ENCODE data around the gene IL11.

The IL11 gene

GRCh38 chr19:55391191-55391670 lies 21.0 kb upstream of the IL11 start:
- TF ChIP-seq SIN3A (IDR thresholded peaks at IDR 0.05; ENCODE audit: borderline replicate concordance, insufficient read depth, low read length) (no peak), REST (IDR thresholded peaks at IDR 0.05; ENCODE audit: insufficient read depth in 1 of 2, low read depth in 2 of 2, low read length in 2 of 2) (no peak), FOXP2 (optimal IDR thresholded peaks at IDR 0.05; ENCODE audit: borderline replicate concordance, extremely low read depth, extremely low read length, insufficient read depth) (no peak), POLR2AphosphoS5 (IDR thresholded peaks at IDR 0.05; ENCODE audit: low read depth, low read length) (peak; percentile 69), TAF1 (IDR thresholded peaks at IDR 0.05; ENCODE audit: borderline replicate concordance, insufficient read depth, low read length) (no peak)

GRCh38 chr19:55390461-55390880 lies 20.2 kb upstream of the IL11 start:
- TF ChIP-seq TAF1 (IDR thresholded peaks at IDR 0.05; ENCODE audit: borderline replicate concordance, insufficient read depth, low read length) = no peak
- TF ChIP-seq REST (IDR thresholded peaks at IDR 0.05; ENCODE audit: insufficient read depth in 1 of 2, low read depth in 2 of 2, low read length in 2 of 2) = no peak

GRCh38 chr19:55389386-55390317 lies 19.4 kb upstream of the IL11 start:
- TF ChIP-seq SIN3A (IDR thresholded peaks at IDR 0.05; ENCODE audit: borderline replicate concordance, insufficient read depth, low read length) (no peak), POLR2AphosphoS5 (IDR thresholded peaks at IDR 0.05; ENCODE audit: low read depth, low read length) (no peak; the same call in none of the 2 replicates), FOXP2 (optimal IDR thresholded peaks at IDR 0.05; ENCODE audit: borderline replicate concordance, extremely low read depth, extremely low read length, insufficient read depth) (no peak), TAF1 (IDR thresholded peaks at IDR 0.05; ENCODE audit: borderline replicate concordance, insufficient read depth, low read length) (no peak), REST (IDR thresholded peaks at IDR 0.05; ENCODE audit: insufficient read depth in 1 of 2, low read depth in 2 of 2, low read length in 2 of 2) (no peak)

- no peak for TF ChIP-seq REST (IDR thresholded peaks at IDR 0.05; ENCODE audit: insufficient read depth in 1 of 2, low read depth in 2 of 2, low read length in 2 of 2)
- no peak for TF ChIP-seq TAF1 (IDR thresholded peaks at IDR 0.05; ENCODE audit: borderline replicate concordance, insufficient read depth, low read length)
- no peak for TF ChIP-seq POLR2AphosphoS5 (IDR thresholded peaks at IDR 0.05; ENCODE audit: low read depth, low read length)
- TF ChIP-seq FOXP2 (optimal IDR thresholded peaks at IDR 0.05; ENCODE audit: borderline replicate concordance, extremely low read depth, extremely low read length, insufficient read depth) = no peak
- TF ChIP-seq SIN3A (IDR thresholded peaks at IDR 0.05; ENCODE audit: borderline replicate concordance, insufficient read depth, low read length) = no peak
Measured at GRCh38 chr19:55387736-55388497, 17.7 kb upstream of the IL11 start.
